K562 (cell line): Measurements from ENCODE around the gene KLHDC7B. TPM values are rescaled to one million over a fixed set of nuclear protein-coding genes. Genes with fewer than 3 reads are reported as not detected.

Experiments used
- CEBPB ChIP-seq: fragments of 450-650 bp; IDR thresholded peaks from 2 replicates; pipeline ENCODE4 v1.6.1; 2016; ENCODE audit warnings: missing genetic modification characterization, missing compliant biosample characterization
- CHD2 ChIP-seq: IDR thresholded peaks from 2 replicates; pipeline ENCODE4 v1.6.1; 2011; ENCODE audit warnings: low read depth, low read length
- CHD7 ChIP-seq: fragments of 200-600 bp; sonication (generic); IDR thresholded peaks from one replicate; pipeline ENCODE4 v1.6.1; 2012; ENCODE audit warnings: mild to moderate bottlenecking, low read depth, low read length, inconsistent platforms
- THAP7 ChIP-seq: fragments of 250-450 bp; sonication (Bioruptor Pico); IDR thresholded peaks from 2 replicates; pipeline ENCODE4 v1.5.0; 2021
- polyA plus RNA-seq, 8 experiments: library from polyadenylated mRNA; depleted of rRNA in 4 of 8; stranded (reverse) in 5 of 8; unstranded in 3 of 8; fragments of >200 nt; fragmentation: Nextera tagmentation in 2 of 8; fragmentation: Illumina TruSeq in 1 of 8; extraction: Ambion mirVana in 2 of 8; extraction: Trizol in 1 of 8; gene quantifications; 2 replicates each; pipeline versions ENCODE4 v1.2.1 to v1.2.3, GENCODE V29; 2011 to 2014; ENCODE audit warnings: inconsistent platforms in 1 of 8, missing spikeins in 1 of 8
- total RNA-seq, 7 experiments: library from RNA; depleted of rRNA in 6 of 7; stranded (reverse); fragments of >200 nt in 6 of 7; fragmentation: Illumina TruSeq in 2 of 7; extraction: Trizol in 2 of 7; gene quantifications; 2 replicates each; pipeline versions ENCODE4 v1.2.1 to v1.2.3, GENCODE V29; 2011 to 2021; ENCODE audit warnings: low replicate concordance in 1 of 7

The KLHDC7B gene
- total and polyA plus RNA-seq, 9 of the 15 experiments (the other 6 are each of a cell fraction or from before 2014, with no cell fraction given) = 0.04 to 0.22 (median 0.05) TPM; not detected in 4

DNA sequence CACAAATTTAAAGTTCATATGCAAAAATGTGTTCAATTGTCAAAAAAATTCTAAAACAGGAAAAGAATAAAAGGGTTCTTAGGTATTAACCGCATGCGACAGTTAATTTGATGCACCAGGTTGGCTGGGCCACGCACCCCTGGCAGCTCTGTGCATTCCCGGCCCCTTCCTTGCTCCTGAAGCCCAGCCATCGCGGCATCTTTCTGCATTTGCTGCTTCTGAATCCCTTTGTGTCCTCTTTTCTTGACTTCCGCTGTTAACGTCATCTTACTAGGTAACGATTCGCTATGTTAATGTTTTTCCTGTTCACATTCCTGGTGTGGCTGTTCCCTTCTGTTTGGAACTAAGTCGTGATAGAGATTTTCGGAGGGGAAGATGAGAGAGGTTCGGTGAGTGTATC, 7.9 kb upstream of the KLHDC7B start (continued):
- TF ChIP-seq CHD7 (no peak), CEBPB (no peak), CHD2 (no peak), THAP7 (CRISPR knock-in tag) (no peak)
